KG1 (cell line): ENCODE data around the gene RHOB.
"Not testable (repeated sequence)": the region's sequence is repeated elsewhere in the genome, so short reads cannot be mapped to it uniquely, and the experiment has no call there.

Source experiments
- DNase-seq: peaks from one replicate; lab custom pipeline; 2025; lab: John Stamatoyannopoulos, UW

The RHOB gene

DNA sequence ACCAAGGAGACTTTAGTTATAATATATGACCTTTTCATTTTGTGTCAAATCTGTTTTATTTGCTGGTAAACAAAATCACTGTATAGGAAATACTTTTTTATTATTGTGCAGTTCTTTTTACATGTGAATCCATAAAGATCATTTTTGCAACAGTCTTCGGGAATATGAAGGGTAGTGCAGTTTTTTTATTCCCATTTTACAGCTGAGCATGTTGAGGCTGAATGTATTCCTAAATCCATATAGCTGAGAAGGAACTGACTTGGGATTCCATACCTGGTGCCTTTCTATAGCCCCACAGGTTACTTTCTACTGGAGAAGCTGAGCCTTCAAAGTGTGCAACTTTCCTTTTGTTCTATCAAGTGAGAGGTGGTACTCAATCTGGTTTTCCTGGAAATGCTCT lies 29.6 kb downstream of the RHOB start:
- no peak for DNase-seq

DNA sequence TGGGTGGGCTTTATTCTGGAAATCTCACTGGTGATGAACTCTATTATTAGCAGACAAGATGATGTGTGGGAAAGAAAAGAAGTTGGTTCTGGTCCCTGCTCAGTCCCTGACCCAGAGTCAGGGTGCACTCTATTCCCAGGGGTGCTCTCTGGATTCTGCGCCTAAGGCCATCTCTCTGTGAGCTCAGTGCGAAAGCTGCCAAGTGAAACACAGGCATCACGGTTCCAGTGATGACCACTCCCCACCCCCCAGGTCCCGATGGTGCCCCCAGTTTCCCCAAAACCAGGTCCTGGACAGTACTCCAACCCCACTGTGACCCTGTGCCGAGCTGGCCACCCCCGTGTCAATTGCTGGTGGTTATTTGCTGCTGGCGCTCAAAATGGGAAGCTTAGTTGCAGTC lies 30.1 kb downstream of the RHOB start:
- DNase-seq = no peak

DNA sequence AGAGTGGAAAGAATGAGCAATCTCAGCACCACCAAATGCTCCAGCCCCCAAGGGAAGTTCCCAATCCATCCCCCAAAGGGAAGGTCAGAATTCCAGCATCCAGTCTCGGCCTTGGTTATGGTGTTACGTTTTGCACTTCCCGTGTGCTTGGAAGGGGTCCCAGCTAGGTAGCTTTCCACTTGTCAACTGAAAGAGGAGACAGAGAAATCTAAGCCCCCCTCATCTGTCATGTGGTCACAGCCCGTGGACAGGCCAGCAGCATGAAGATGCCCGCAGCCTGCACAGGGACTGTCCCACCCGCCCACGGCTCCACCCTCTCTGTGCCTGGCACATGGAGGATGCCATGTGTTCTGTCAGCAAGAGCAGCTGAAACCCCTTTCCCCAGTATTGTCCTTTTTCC lies 32.1 kb downstream of the RHOB start:
- DNase-seq = no peak

DNA sequence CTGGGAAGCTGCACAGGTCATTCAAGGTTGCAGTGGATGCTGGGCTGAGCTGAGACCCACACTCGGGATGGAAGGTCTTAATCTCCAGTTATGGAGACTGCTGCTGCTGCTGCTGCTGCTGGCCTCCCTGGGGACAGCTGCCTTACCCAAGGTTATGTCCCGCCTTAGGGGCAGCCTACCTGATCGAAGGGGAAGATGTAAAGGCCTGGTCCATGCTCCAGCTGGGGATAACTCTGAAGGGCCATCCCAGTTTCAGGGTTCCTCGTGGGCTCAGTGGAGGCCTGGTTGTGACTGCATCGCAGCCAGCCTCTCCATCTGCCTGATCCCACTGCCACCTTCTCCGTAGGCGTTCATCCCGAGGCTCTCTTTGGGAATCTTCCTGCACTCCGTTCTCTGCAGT lies 33.0 kb downstream of the RHOB start:
- DNase-seq = no peak

DNA sequence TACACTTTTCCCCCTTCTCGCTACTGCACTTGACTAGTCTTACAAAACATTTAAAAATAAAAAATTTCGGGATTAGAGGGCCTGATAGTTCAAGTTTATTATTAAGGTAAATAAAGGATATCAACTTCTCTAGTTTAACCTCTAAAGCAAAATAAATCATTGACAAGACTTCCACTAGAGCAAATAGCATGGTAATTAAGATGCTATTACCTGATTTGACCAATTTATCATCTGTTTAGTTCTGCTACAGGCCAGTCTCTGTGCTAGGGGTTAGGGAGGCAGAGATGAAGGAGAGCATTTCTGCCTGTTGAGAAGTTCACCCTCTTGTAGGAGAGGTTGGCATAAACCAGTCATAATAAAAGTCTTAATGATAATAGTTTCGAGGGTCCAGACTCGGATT lies 34.0 kb downstream of the RHOB start:
- no peak for DNase-seq

DNA sequence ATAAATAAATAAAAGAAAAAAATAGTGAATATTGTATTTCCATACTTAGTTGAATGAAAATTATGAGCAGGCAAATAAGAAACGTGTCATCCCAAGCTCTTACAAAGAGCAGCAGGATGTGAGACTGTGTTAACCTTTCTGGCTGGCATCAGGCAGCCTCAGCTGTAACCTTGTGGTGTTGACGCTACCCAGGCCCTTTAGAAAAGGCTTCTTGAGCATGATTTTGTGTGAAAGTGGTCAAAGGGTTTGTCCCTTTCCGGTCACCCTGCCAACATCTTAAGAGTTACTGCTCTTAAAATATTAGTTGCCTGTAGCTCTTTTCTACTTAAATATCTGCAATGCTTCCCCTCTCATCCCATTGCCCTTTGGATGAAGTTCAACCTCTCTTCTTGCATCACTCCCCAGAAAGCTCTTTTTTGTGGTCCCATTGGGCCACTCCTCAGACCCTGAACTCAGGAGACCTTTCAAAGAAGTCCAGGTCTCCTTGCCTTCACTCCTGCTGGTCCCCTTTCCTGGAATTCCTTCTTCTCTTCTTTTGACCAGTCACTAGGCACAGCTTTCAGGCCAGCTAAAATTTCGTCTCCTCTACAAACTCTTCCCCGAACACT lies 35.0 kb downstream of the RHOB start:
- no peak for DNase-seq

DNA sequence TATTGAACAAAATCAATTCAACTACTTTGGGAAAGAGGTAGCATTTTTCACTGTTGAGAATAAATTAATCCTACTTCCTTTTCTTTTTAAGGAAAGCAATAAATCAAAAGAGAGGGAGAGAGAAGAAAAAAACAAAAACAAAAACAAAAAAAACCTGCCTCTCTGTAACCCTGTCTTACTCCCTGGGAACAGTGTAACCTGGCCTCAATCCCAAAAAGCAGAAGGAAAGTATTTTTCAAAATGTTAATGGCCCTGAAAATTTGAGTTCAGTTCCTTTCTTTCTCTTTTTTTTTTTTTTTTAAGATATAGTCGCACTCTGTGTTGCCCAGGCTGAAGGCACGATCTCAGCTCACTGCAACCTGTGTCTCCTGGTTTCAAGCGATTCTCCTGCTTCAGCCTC lies 35.9 kb downstream of the RHOB start:
- no peak for DNase-seq

DNA sequence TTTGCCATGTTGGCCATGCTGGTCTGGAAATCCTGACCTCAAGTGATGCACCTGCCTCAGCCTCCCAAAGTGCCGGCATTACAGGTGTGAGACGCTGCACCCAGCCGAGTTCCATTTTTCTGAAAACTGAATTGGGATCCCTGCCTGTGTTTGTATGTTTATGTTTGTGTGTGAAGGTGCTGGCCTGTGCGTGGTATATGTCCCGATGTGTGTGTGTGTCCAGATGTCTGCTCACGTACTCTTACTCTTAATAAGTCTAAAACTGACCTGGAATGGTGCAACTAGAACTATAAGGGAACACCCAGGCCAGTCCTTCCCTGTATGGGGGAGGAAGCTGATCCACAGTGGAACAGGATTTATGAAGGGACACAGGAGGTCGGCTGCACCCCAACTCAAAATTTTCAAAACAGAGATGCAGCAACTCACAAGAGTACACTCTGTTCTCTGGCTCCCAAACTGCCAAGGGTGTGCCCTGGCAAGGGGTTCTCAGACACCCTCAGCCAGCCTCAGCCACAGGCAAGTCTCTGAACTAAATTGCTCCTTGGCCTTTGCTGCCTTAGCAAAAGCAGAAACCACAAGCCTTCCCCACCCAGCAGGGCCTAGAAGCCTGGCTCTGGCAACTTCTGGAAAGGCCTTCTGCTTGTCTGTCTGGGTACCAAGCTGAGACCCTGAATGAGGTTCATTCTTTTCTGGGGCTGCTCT lies 36.5 kb downstream of the RHOB start:
- DNase-seq = no peak

DNA sequence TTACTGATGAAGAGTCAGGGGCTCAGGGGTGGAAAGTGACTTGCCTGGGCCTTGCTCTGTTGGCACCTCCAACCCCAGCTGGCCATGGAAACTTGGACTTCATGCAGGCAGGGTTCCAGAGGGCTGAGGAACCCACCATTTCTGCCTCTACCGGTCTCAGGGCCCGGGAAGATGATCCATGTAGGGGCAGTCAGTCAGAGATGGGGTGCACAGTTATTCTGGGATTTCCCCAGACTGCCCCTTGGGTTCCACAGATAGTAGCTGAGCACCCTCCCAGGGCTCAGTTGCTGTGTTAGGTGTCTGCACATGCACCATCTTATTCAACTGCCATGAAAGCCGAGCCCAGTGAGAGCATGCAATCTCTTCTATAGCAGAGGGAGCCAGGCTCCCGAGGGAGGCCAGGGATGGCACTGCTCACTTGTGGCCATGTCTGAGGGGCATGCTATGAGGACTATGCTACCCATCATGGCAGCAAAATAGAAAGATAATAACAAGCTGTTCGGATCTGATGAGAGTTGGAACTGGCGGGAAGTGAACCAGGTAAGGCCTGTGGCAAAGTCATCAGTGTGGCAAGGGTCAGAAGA lies 37.3 kb downstream of the RHOB start:
- DNase-seq = no peak

DNA sequence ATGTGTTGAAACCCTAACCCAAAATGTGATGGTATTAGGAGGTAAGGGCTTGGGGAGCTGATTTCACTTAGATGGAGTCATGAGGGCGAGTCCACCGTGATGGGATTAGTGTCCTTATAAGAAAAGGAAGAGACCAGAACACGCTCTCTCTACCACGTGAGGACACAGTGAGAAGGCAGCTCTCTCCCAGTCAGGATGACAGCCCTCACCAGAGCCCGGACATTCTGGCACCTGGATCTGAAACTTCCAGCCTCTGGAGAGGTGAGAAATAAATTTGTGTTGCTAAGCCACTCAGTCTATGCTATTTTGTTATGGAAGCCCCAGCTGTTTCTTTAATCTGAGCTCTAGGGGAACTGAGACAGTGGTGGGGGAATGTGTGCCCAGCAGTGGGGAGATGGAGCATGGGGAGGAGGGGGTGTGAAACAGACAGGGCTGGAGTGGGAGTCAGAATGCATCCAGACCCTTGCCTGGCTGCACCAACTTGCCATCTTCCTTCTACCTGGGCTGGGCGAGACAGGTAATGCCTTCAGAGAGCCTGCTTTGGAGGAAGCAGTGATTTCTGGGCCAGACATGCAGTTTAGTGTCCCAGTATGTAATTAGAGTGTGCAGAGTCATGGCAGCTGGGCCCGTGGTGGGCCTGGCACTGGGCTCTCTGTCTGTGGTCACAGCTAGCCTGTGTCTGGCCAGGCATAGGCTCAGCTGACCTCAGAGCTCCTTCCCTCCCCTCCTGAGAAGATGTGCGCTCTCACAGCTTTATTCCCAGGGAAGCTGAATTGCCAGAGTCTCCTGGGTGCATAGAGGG lies 38.1 kb downstream of the RHOB start:
- DNase-seq = no peak

DNA sequence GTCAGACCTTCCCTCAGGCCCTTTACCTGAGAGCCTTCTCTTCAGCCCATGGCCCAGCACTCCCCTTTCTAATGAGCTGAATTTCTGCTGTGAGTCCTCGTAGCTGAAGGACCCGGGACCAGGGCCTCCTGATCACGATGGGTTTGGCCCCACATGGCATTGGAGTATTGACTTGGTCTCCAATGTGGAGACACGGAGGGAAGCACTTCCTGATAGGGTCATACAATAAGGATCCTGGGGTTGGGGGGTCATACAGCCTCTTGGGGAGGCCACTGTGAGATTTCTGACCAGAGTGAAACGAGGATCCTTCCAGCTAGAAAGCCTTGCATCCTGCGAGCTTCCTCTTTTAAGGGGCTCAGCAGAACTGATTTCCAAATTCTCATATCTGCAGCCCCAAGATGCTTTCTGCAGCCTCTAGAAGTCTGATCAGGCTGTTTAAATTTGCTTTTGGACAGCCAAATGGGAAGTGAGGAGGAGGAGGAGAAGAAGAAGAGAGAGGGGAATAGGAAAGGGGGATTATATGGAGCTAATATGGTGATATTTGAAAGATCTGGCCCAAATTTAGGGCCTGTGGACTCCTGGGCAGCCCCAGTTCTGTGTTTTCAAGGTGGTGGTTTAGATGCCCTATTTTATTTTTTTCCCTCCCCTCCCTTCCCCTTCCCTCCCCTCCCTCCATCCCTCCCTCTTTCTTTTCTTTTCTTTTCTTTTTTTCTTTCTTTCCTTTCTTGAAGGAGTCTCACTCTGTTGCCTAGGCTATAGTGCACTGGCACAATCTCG lies 38.9 kb downstream of the RHOB start:
- DNase-seq = no peak

DNA sequence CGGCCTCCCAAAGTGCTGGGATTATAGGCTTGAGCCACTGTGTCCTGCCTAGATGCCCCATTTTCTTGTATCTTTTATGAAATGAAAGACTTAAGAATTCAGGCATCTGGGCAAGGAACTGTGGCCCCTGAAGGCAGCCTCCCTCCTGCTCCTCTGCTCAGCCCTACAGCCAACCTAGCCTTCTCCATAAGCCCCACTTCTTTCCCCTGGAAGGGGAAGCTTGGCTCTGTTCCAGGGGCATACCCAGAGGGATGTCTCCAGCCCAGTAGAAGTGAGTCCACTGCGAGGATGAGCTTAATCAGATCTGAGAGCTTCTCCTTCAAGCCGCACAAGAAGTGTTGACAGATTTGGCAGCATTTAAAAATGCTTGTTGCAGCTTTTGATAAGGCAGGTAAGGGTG lies 39.7 kb downstream of the RHOB start:
- no peak for DNase-seq

DNA sequence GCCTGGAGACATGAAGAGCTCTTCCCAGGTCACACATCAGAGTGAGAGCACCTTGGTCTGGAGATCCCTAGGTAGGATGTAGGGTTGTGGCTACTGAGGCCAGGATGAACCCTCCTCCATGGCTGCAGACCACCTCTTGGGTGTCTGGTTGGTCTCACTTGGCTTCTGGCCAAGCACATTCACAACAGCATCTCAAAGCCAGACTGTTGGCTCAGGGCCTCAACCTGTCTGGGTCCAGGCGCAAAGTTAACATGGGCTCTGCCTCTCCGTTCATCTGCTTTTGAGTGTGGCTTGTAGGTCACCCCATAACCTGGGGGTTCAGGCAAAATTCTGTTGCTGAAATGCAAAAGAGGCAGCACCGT lies 40.1 kb downstream of the RHOB start:
- DNase-seq = no peak

DNA sequence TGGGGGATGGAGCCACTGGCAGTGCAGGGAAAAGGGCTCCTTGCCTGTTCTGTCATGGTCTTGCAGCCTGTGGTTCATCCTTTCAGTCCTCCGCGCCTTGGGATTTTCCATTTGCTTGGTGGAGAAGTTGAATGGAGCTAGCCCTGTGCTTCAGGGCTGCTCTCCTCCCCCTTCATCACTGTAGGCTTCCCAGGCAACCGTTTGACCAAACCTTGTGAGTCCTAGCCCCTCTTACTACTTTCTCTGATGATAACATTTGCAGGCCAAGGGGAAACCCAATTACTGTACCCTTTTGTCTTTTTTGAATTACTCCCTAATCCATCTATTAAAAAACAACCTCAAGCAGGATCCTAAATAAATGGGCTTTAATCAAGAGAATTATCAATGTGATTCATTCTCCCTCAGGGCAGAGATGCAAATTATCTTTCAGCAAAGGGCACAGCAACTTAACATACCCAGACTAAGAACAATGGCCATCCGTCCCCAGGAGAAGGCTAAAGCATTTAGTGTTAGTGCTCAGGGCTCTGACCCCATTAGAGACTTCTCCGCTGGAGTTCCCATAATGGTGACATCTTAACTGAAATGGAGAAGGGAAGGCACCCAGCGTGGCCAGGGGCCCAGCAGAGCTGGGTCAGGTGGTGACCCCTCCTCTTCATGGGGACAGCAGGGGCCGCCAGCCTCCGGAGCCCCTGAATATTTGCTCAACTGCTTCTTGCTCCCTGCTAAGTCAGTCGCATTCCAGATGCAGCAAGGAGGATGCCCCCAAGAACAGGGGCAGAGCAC lies 40.7 kb downstream of the RHOB start:
- no peak for DNase-seq

DNA sequence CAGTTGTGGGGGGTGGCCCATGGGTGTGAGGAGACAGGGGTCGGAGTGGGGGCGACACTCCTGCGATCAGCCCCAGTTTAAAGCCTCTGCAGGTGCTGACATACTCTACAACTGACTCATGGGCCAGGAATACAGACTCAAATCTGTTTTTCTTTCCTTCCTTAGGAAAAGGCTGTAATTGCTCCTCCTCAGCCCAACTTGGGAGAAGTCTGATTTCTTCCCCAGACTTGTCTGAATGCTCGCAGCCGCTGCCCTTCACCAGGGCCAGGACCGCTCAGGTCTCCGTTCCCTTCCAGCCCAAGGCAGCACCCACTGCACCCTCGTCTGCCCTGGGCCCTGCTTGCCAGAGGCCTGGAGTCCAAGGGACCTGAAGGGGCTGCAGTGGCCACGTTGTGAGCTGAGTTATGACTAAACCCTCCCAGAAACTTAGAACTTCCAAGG lies 41.3 kb downstream of the RHOB start:
- DNase-seq = no peak

DNA sequence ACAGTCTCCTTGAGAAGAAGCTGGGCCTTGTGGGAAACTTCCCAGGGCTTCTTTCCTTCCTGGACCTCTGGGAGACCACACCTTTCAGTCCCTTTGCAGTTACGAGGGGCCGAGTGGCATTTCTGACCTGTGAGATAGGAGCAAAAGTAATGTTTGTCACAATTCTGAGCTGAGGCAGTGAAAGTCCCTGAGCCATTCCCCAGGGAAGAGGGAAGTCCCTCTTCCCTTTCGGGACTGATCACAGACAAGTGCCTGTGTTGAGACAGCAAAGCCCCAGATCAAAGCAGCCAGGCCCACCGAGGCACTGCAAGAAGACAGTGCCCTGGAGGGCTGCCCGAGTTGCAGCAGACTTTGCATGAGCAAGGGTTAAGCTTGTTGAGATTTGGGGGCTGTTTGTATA lies 41.9 kb downstream of the RHOB start:
- no peak for DNase-seq

DNA sequence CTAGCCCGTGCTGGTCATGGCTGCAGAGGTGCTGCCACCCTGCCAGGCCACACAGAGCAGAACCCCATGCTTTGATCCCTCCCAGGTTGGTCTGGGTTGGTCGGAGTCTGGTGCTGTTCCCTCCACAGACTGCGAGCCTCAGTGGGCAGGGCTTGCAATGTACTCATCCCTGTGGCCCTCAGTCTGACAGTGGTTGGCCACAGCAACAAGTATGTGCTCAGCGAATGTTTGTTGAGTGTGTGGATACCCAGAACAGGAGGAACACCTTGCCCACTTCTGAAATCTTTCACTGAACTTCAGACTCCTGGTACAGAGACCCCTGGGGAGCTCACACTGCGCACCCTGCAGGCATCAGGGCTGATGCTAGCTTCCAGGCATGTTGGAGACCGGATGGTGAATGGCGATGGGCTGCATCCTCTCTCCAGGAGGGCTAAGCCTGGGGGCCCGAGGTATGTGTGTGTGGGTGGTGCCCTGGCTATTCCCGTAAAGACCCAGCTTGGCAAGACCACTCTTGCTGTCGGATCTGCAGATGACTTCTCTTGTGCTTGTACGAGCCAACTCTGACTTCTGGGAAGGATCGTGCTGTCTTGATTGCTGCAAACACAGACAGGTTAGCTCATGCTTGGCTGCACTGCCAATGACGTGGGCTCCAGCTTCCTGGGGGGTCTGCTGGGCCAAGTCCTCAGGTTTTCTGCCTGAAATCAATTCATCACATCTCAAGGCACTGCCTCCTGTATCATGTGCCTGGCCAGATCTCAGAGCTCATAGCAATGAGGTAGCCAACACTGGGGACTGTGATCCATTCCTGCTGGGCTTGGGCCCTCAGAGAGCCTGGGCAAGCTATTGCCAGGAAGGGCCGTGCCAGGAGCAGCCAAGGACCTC lies 43.7 kb downstream of the RHOB start:
- DNase-seq = no peak

DNA sequence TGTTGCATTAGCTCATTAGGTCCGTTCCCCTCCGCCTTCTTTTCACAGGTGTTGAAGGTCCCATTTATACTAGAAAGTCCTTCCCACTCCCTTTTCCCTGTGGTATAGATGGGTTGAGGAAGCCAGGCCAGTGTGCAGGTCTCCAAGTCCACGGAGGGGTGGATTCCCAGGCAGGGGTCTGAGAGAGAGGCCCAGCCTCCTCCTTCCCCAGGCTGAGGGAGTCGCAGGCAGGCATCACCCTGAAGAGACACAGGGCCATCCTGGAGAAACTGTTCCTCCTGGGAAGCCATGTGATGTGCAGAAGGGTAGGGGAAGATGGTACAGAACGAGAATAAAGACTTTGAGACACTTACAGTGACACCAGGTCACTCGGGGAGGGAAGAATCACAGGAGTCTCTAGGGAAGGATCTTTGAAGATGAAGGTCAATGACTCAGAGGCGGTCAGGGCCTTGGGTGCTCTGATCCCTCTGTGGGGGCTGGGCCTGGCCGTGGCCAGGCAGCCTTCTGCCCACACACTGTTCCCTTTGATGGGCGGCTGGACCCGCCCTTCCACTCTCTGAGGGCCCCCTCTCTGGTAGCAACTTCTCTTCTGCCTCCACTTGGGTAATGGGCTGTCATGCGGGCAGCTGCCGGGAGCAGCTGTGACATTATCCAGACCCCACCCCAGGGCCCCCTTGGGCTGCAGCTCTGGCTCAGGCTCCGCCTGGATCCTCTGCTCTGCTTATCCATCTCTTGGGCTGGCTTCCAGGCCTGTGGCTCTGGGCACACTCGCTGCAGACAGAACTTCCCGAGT lies 45.1 kb downstream of the RHOB start:
- DNase-seq = no peak

DNA sequence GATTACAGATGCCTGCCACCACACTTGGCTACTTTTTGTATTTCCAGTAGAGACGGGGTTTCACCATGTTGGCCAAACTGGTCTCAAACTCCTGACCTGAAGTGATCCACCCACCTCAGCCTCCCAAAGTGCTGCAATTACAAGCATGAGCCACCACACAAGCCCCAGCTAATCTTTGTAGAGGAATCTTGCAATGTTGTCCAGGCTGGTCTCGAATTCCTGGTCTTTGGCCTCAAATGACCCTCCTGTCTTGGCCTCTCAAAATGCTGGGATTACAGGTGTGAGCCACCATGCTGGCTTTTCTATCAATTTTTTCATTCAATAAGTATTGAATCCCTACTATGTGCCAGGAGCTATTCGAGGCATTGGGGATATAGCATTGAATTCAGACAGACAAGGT lies 46.2 kb downstream of the RHOB start:
- DNase-seq = not testable (repeated sequence)

DNA sequence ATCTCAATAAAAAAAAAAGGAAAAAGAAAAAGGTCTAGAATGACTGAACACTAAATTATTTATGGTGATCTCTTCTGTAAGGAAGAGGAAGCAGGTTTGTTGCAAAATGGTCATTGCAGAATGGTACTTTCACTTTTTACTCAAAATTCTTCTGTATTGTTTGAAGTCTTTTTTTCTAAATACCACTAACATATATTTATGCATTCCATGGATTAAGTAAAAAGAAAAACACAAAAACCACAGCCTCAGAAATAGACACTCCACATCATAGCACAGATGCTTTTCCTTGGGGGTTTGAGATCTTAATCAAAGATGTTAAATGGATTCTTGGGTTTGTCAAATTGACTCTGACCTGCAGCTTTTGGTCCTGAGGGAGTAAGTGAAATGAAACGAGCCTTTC lies 47.4 kb downstream of the RHOB start:
- DNase-seq = no peak
